ENCODE measurements around the gene POLR2L.

DNA sequence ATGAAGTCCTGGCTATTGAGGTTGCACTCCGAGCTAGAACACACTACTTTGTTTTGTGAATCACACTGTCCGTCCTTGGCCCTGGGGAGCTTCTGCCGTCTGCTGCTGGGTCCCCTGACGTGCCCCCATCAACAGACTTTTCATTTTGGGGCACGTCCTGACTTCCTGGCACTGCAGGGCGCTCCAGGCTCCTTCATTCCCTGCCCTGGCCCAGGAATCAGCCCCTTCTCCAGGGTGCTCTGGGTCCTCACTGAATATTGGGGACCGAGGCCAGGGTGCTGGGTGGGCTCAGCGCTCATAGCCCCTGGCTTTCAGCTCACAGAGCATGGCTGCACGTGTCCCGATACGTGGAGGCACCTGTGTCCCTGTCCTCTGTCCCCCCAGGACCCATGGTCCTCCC, 22.6 kb upstream of the POLR2L start:
- TF ChIP-seq FOSL2 (IDR thresholded peaks at IDR 0.05; ENCODE audit: borderline replicate concordance, low read depth): no peak
- TF ChIP-seq RXRA (IDR thresholded peaks at IDR 0.05; ENCODE audit: borderline replicate concordance, low read depth): no peak
- TF ChIP-seq POLR2AphosphoS5 (IDR thresholded peaks at IDR 0.05; ENCODE audit: low read depth, low read length): no peak
- TF ChIP-seq, protein P1, sequence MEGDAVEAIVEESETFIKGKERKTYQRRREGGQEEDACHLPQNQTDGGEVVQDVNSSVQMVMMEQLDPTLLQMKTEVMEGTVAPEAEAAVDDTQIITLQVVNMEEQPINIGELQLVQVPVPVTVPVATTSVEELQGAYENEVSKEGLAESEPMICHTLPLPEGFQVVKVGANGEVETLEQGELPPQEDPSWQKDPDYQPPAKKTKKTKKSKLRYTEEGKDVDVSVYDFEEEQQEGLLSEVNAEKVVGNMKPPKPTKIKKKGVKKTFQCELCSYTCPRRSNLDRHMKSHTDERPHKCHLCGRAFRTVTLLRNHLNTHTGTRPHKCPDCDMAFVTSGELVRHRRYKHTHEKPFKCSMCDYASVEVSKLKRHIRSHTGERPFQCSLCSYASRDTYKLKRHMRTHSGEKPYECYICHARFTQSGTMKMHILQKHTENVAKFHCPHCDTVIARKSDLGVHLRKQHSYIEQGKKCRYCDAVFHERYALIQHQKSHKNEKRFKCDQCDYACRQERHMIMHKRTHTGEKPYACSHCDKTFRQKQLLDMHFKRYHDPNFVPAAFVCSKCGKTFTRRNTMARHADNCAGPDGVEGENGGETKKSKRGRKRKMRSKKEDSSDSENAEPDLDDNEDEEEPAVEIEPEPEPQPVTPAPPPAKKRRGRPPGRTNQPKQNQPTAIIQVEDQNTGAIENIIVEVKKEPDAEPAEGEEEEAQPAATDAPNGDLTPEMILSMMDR (IDR thresholded peaks at IDR 0.05): no peak
- TF ChIP-seq SMC3 (IDR thresholded peaks at IDR 0.05; ENCODE audit: low read depth, low read length): no peak
- TF ChIP-seq USF1 (IDR thresholded peaks at IDR 0.05; ENCODE audit: borderline replicate concordance, low read depth): no peak
- no peak for TF ChIP-seq ZBTB33 (IDR thresholded peaks at IDR 0.05; ENCODE audit: borderline replicate concordance, low read depth)
- TF ChIP-seq FOXM1 (IDR thresholded peaks at IDR 0.05; ENCODE audit: low read depth): no peak
- TF ChIP-seq, protein P2, sequence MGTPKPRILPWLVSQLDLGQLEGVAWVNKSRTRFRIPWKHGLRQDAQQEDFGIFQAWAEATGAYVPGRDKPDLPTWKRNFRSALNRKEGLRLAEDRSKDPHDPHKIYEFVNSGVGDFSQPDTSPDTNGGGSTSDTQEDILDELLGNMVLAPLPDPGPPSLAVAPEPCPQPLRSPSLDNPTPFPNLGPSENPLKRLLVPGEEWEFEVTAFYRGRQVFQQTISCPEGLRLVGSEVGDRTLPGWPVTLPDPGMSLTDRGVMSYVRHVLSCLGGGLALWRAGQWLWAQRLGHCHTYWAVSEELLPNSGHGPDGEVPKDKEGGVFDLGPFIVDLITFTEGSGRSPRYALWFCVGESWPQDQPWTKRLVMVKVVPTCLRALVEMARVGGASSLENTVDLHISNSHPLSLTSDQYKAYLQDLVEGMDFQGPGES (IDR thresholded peaks at IDR 0.05; ENCODE audit: low read depth, low read length): no peak
- TF ChIP-seq PBX3 (IDR thresholded peaks at IDR 0.05): no peak
- TF ChIP-seq USF2 (IDR thresholded peaks at IDR 0.05; ENCODE audit: borderline replicate concordance, low read depth, low read length): no peak
- no peak for TF ChIP-seq TAF1 (IDR thresholded peaks at IDR 0.05; ENCODE audit: borderline replicate concordance, low read depth, low read length)
- no peak for TF ChIP-seq NFIC (IDR thresholded peaks at IDR 0.05; ENCODE audit: borderline replicate concordance)

All from SK-N-SH (cell line).